H1 (cell line): Measurements from ENCODE around the gene WNK3. TPM values are rescaled to one million over a fixed set of nuclear protein-coding genes. Genes with fewer than 3 reads are reported as not detected.

ENCODE experiments used
- CTCF ChIA-PET: fragments of 300-600 bp; sonication (Branson Sonifier 250); formaldehyde crosslinking; loops from one replicate; lab custom pipeline; 2021; ENCODE audit not compliant: partially characterized antibody; lab: Charles Lee
- POLR2A ChIA-PET: fragments of 300-600 bp; sonication (Branson Sonifier 250); formaldehyde crosslinking; loops from one replicate; lab custom pipeline; 2021; ENCODE audit warnings: inconsistent platforms; ENCODE audit not compliant: partially characterized antibody; lab: Charles Lee
- DNase-seq, 2 experiments: peaks; one replicate each; pipeline versions ENCODE4 v3.0.0 to v3.0.0-alpha.2; 2010 to 2022; ENCODE audit warnings: low spot score in 2 of 2, low read depth in 1 of 2, mixed read lengths in 1 of 2
- FAIRE-seq: peaks from 2 replicates; lab custom pipeline; 2011; peaks lifted over from hg19 to GRCh38; lab: Jason Lieb, UNC
- H2AFZ ChIP-seq: 2 replicates; pipeline ENCODE4 v1.8.1; 2012; ENCODE audit warnings: low read length, inconsistent platforms
- H2AK5ac ChIP-seq: 2 replicates; pipeline ENCODE4 v1.6.1; 2013; ENCODE audit warnings: low read depth, low read length
- H2BK120ac ChIP-seq: replicated peaks from 2 replicates; pipeline ENCODE3; 2013; ENCODE audit warnings: low read depth, low read length, inconsistent platforms
- H2BK12ac ChIP-seq: 2 replicates; pipeline ENCODE4 v1.6.1; 2013; ENCODE audit warnings: low read depth, low read length
- H2BK15ac ChIP-seq: 2 replicates; pipeline ENCODE4 v1.6.1; 2013; ENCODE audit warnings: low read length
- H2BK20ac ChIP-seq: 2 replicates; pipeline ENCODE4 v1.6.1; 2013; ENCODE audit warnings: low read length
- H2BK5ac ChIP-seq: 2 replicates; pipeline ENCODE4 v1.6.1; 2013; ENCODE audit warnings: low read depth, low read length
- H3K14ac ChIP-seq: 2 replicates; pipeline ENCODE4 v1.6.1; 2013; ENCODE audit warnings: inconsistent platforms; ENCODE audit not compliant: insufficient read length
- H3K18ac ChIP-seq: 2 replicates; pipeline ENCODE4 v1.6.1; 2013; ENCODE audit warnings: low read length; ENCODE audit errors: extremely low read depth
- H3K23ac ChIP-seq: 2 replicates; pipeline ENCODE4 v1.6.1; 2013; ENCODE audit warnings: inconsistent platforms; ENCODE audit not compliant: insufficient read length
- H3K23me2 ChIP-seq: 2 replicates; pipeline ENCODE4 v1.6.1; 2013; ENCODE audit warnings: low read depth, low read length
- H3K27ac ChIP-seq: 2 replicates; pipeline ENCODE4 v1.6.1; 2011; ENCODE audit warnings: low read depth, low read length, inconsistent platforms
- H3K27me3 ChIP-seq, 4 experiments: replicated peaks in 1 of 4; 1 replicate in 1 of 4; 2 replicates in 3 of 4; pipeline versions ENCODE4 v1.6.1 to v1.8.1; 2011 to 2013; ENCODE audit warnings: low read length in 3 of 4, mild to moderate bottlenecking in 3 of 4, inconsistent platforms in 2 of 4, mixed read lengths in 2 of 4, moderate library complexity in 1 of 4; ENCODE audit not compliant: control insufficient read depth in 3 of 4, insufficient read depth in 3 of 4; ENCODE audit errors: extremely low read depth in 1 of 4
- H3K36me3 ChIP-seq, 4 experiments: 2 replicates each; pipeline versions ENCODE4 v1.6.1 to v1.8.1; 2011 to 2013; ENCODE audit warnings: mild to moderate bottlenecking in 4 of 4, low read length in 3 of 4, moderate library complexity in 2 of 4, control low read depth in 1 of 4, inconsistent platforms in 1 of 4; ENCODE audit not compliant: insufficient read depth in 4 of 4, control insufficient read depth in 2 of 4
- H3K4ac ChIP-seq: replicated peaks from 2 replicates; pipeline ENCODE3; 2013; ENCODE audit warnings: low read length, low read depth, mixed read lengths, inconsistent platforms; ENCODE audit not compliant: insufficient read length
- H3K4me1 ChIP-seq, 4 experiments: replicated peaks in 1 of 4; 1 replicate in 1 of 4; 2 replicates in 3 of 4; pipeline versions ENCODE4 v1.6.1 to v1.8.1; 2011 to 2013; ENCODE audit warnings: low read length in 3 of 4, inconsistent platforms in 2 of 4, mixed read lengths in 1 of 4; ENCODE audit not compliant: insufficient read depth in 4 of 4, control insufficient read depth in 3 of 4
- H3K4me2 ChIP-seq, 2 experiments: 2 replicates each; pipeline versions ENCODE4 v1.6.1 to v1.8.1; 2011 to 2013; ENCODE audit warnings: low read depth in 2 of 2, low read length in 2 of 2, control low read depth in 1 of 2, inconsistent platforms in 1 of 2, mild to moderate bottlenecking in 1 of 2; ENCODE audit not compliant: insufficient read depth in 1 of 2
- H3K4me3 ChIP-seq, 4 experiments: fragments of 200-600, 300-600 bp in 1 of 4; sonication (generic), shearing (Covaris generic), sonication (Bioruptor Twin) in 1 of 4; 2 replicates each; pipeline versions ENCODE4 v1.5.1 to v1.8.1; 2011 to 2016; ENCODE audit warnings: low read length in 4 of 4, low read depth in 3 of 4, control low read depth in 2 of 4, inconsistent platforms in 2 of 4, mild to moderate bottlenecking in 2 of 4, mixed read lengths in 1 of 4, moderate library complexity in 1 of 4; ENCODE audit not compliant: insufficient read depth in 2 of 4; ENCODE audit errors: extremely low read depth in 1 of 4
- H3K56ac ChIP-seq: replicated peaks from 2 replicates; pipeline ENCODE3; 2013; ENCODE audit warnings: low read depth, mild to moderate bottlenecking, mixed read lengths, low read length, inconsistent platforms; ENCODE audit not compliant: insufficient read length
- H3K79me1 ChIP-seq: 2 replicates; pipeline ENCODE4 v1.6.1; 2013; ENCODE audit warnings: low read depth, low read length, control low read depth
- H3K79me2 ChIP-seq, 2 experiments: 2 replicates each; pipeline versions ENCODE4 v1.6.1 to v1.8.1; 2012 to 2013; ENCODE audit warnings: low read length in 2 of 2, mild to moderate bottlenecking in 2 of 2, inconsistent platforms in 1 of 2; ENCODE audit not compliant: insufficient read depth in 2 of 2, control insufficient read depth in 1 of 2
- H3K9ac ChIP-seq, 4 experiments: replicated peaks in 1 of 4; 1 replicate in 1 of 4; 2 replicates in 3 of 4; pipeline versions ENCODE4 v1.6.1 to v1.8.1; 2011 to 2013; ENCODE audit warnings: low read depth in 3 of 4, low read length in 3 of 4, control low read depth in 2 of 4, mild to moderate bottlenecking in 2 of 4, moderate library complexity in 2 of 4, inconsistent platforms in 1 of 4; ENCODE audit errors: extremely low read depth in 1 of 4
- H3K9me3 ChIP-seq, 2 experiments: 2 replicates each; pipeline versions ENCODE4 v1.6.1 to v1.8.1; 2012 to 2013; ENCODE audit warnings: mild to moderate bottlenecking in 2 of 2, moderate library complexity in 2 of 2, control low read depth in 1 of 2, inconsistent platforms in 1 of 2, low read depth in 1 of 2, low read length in 1 of 2, mixed read lengths in 1 of 2; ENCODE audit not compliant: insufficient read depth in 2 of 2
- H4K20me1 ChIP-seq, 2 experiments: replicated peaks in 1 of 2; 2 replicates each; pipeline versions ENCODE3 to v1.8.1; 2011 to 2013; ENCODE audit warnings: inconsistent platforms in 2 of 2, low read length in 2 of 2, mild to moderate bottlenecking in 1 of 2; ENCODE audit not compliant: insufficient read depth in 2 of 2, control insufficient read depth in 1 of 2
- H4K5ac ChIP-seq: 2 replicates; pipeline ENCODE4 v1.6.1; 2013; ENCODE audit warnings: low read length, low read depth, mixed read lengths, inconsistent platforms; ENCODE audit not compliant: insufficient read length
- H4K8ac ChIP-seq: 2 replicates; pipeline ENCODE4 v1.8.0; 2013; ENCODE audit warnings: mild to moderate bottlenecking, moderate library complexity, low read length, inconsistent platforms; ENCODE audit not compliant: insufficient read depth; ENCODE audit errors: extremely low read depth
- H4K91ac ChIP-seq: replicated peaks from 2 replicates; pipeline ENCODE3; 2013; ENCODE audit warnings: low read length, mixed read lengths, inconsistent platforms; ENCODE audit not compliant: insufficient read length
- BRCA1 ChIP-seq: IDR thresholded peaks from 2 replicates; pipeline ENCODE4 v1.6.1; 2012; ENCODE audit warnings: low read depth, low read length, improper control_type of control experiment
- FOSL1 ChIP-seq: IDR thresholded peaks from 2 replicates; pipeline ENCODE4 v1.6.1; 2011; ENCODE audit warnings: mild to moderate bottlenecking, low read depth, low read length, moderate library complexity; ENCODE audit not compliant: insufficient read depth
- WGBS, 2 experiments: shearing (Covaris generic) in 1 of 2; methylation state at CpG; one replicate each; pipeline versions ENCODE4 v1.1.6 to v1.1.7; 2013 to 2015; ENCODE audit warnings: low lambda C conversion rate in 2 of 2, mixed read lengths in 2 of 2, inconsistent platforms in 1 of 2, low coverage in 1 of 2, missing lambda C conversion rate in 1 of 2; ENCODE audit not compliant: insufficient replicate concordance in 2 of 2, insufficient coverage in 1 of 2, insufficient read length in 1 of 2; ENCODE audit errors: extremely low coverage in 1 of 2, missing lambda C conversion rate in 1 of 2; 5-methylcytosine and 5-hydroxymethylcytosine counted together
- polyA plus RNA-seq, 7 experiments: library from polyadenylated mRNA; depleted of rRNA in 3 of 7; stranded (reverse) in 5 of 7; unstranded in 2 of 7; fragments of >200 nt in 5 of 7; fragments of 200-250 nt in 2 of 7; gene quantifications; 1 replicate in 5 of 7; 2 replicates in 1 of 7; 4 replicates in 1 of 7; pipeline versions ENCODE4 v1.2.1 to v1.2.3, GENCODE V29; 2011 to 2013; ENCODE audit warnings: missing spikeins in 2 of 7, mixed read lengths in 2 of 7
- total RNA-seq: library from RNA; stranded (reverse); fragmentation: NEBNext Ultra II Directional; extraction: Animal tissue kit (Norgen Biotek cat#: 25700); gene quantifications from 2 replicates; pipeline ENCODE4 v1.2.1, GENCODE V29; 2021

The WNK3 gene
- total and polyA plus RNA-seq, 2 of the 8 experiments (the other 6 are each of a cell fraction or from before 2014, with no cell fraction given): 5.5 to 37.5 TPM

DNA sequence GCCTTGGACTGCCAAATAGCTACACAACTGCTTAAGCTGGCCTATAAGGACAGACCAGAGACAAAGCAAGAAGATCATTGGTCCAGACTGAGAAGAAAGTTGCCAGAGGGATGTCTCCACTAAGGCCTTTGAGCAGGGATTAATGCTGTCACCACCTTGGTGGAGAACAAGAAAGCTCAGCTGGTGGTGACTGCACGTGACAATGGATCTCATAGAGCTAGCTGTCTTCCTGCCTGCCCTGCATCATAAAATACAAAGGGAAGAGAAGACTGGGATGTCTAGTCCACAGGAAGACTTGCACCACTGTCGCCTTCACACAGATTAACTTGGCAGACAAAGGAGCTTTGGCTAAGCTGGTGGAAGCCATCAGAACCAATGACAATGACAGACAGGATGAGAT lies 134.3 kb downstream of the WNK3 start:
- H2BK12ac ChIP-seq: no peak overlapping the region
- no peaks in the 10 kb centered on the region for H4K20me1 ChIP-seq
- no peak overlapping the region for H3K14ac ChIP-seq
- H2BK15ac ChIP-seq: no peak overlapping the region
- H2BK5ac ChIP-seq: no peak overlapping the region
- H3K18ac ChIP-seq: no peak overlapping the region
- no peak overlapping the region for H2AK5ac ChIP-seq
- no peak overlapping the region for H3K23ac ChIP-seq
- no peak overlapping the region for H4K91ac ChIP-seq
- no peak overlapping the region for H4K5ac ChIP-seq
- DNase-seq (no peak), FAIRE-seq (no peak)
- no peak overlapping the region for H3K4me2 ChIP-seq
- H3K23me2 ChIP-seq: no peaks in the 10 kb centered on the region
- H3K56ac ChIP-seq: no peak overlapping the region
- no peaks in the 10 kb centered on the region for H3K27me3 ChIP-seq
- 79% methylated on average over 2 of the region's 2 CpGs; no CpG with 5 or more reads in 1 of the 2 experiments for WGBS, 2 experiments
- ChIA-PET POLR2A (no interaction called here), CTCF (no interaction called here)
- H3K9ac ChIP-seq: no peak overlapping the region
- H4K8ac ChIP-seq: no peak overlapping the region
- no peaks in the 10 kb centered on the region; a peak in 1 of 8 replicates for H3K36me3 ChIP-seq
- H3K79me2 ChIP-seq: no peaks in the 10 kb centered on the region
- no peak overlapping the region for H3K4ac ChIP-seq
- H2BK120ac ChIP-seq: no peak overlapping the region
- no peaks in the 10 kb centered on the region for H3K4me1 ChIP-seq
- H3K4me3 ChIP-seq: no peak overlapping the region
- no peak overlapping the region for H2BK20ac ChIP-seq
- no peaks in the 10 kb centered on the region for H3K9me3 ChIP-seq
- H2AFZ ChIP-seq: no peak overlapping the region
- H3K79me1 ChIP-seq: no peaks in the 10 kb centered on the region
- no peak overlapping the region for H3K27ac ChIP-seq
- TF ChIP-seq BRCA1 (no peak), FOSL1 (no peak)
